HG03442 (cell line): ENCODE data around the gene NAA10.

Source experiments
- ATAC-seq: cut with Tn5 transposase; IDR thresholded peaks from one replicate; pipeline ENCODE4 v1.9.1; 2021; ENCODE audit warnings: mild to moderate bottlenecking, moderate library complexity; ENCODE audit not compliant: unreplicated experiment

Gene NAA10

DNA sequence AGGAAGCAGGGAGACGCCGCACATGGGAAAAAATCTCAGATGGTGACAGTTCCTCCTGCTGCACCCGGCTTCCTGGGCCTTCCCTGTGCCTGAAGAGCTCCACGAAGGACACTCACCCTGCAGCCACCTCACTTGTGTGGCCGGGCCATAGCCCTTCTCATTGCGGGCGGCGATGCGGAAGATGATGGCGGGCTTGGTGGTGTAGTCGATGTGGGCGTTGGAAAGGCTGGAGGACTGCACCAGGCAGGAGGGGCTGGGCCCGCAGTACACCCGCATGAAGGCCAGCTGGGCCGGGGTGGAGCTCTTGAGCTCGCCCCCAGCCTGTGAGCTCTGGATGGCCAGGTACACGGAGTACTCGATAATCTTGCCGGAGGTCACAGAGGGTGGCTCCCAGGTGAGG lies 15.3 kb upstream of the NAA10 start:
- ATAC-seq: no peak

- ATAC-seq: no peak
Measured at GRCh38 chrX:153948847-153949805, 14.3 kb upstream of the NAA10 start.

GRCh38 chrX:153948002-153948466 lies 13.2 kb upstream of the NAA10 start:
- no peak for ATAC-seq

GRCh38 chrX:153947009-153947769 lies 12.4 kb upstream of the NAA10 start:
- peak; percentile 47 for ATAC-seq

GRCh38 chrX:153945956-153946943 lies 11.4 kb upstream of the NAA10 start:
- ATAC-seq: no peak

DNA sequence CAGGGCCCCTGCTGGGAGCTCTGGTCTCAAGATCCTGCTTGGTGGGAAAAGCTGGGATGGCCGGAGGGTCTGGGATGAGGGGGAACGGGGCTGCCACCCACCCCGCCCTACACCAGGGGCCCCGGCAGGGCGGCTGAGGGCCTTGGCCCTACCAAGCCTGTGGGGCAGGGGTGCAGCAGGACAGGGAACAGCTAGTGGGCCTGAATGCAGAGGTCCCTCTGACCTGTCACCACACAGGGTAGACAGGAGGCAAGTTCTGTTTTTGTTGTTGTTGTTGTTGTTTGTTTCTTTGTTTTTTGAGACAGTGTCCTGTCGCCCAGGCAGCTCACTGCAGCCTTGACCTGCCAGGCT lies 9.9 kb upstream of the NAA10 start:
- ATAC-seq: no peak

DNA sequence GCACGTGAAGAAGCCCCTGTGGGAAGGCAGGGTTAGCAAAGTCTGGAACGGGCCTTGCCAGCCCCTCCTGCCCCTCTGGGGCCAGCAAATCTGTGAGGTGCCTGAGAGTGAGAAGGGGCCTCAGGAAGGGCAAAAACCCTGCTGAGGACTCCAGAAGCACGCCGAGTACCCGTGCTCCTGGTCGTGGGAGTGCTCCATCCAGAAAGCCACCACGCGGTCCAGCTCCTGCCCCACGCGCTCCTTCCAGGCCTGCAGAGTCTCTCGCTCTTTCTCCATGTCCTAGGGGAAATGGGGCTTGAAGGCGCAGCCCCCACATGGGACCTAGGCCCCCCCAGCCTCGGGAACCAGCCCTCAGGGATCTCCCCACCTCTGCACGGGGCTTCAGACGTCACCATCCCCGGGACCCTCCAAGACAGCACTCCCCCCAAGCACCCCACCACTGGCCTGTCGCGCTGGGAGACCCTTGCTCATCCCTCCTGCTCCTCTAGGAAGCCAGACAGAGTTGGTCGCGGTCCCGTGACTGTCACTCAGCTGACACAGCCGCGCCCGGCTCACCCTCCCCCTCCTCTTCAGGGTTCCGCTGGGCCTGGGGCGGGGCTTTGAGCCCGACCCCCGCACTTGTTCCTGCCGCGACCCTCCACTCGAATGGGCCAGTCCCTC lies 9.4 kb upstream of the NAA10 start, which contains the start of gene RENBP:
RENBP (minus strand) TSS at position 504 of the 660 bp plus-strand sequence; CDS start at position 471, 33 bp downstream.
- no peak for ATAC-seq

- no peak for ATAC-seq
Measured at GRCh38 chrX:153941336-153942252, 6.8 kb upstream of the NAA10 start.

GRCh38 chrX:153939573-153939972 lies 4.7 kb upstream of the NAA10 start:
- ATAC-seq: no peak

DNA sequence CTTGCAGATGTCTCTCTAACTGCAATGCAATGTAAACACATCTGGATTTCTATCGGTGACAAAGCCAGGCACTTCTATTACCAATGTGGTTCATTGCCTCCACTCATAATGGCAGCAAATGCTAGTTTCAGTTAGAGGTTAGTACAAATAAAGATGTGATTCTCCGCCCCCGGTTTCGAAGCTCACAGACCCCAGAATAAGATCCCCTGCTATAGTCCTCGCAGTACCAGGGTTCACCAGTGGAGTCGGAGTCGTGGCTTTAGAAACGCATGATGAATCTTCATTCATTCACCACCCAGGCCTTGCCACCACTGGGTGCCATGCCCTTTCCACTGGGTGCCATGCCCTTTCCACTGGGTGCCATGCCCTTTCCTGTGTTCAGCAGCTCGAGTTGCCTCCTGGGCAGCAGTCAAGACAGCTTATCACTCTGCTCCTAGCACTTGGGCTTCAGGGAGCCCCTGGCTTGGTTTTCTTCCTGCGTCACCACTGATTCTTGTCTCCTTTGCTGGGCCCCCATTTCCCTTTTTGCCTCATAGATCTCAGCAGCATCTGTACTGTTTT lies 3.5 kb upstream of the NAA10 start:
- no peak for ATAC-seq

GRCh38 chrX:153937056-153937455 lies 2.2 kb upstream of the NAA10 start:
- no peak for ATAC-seq

DNA sequence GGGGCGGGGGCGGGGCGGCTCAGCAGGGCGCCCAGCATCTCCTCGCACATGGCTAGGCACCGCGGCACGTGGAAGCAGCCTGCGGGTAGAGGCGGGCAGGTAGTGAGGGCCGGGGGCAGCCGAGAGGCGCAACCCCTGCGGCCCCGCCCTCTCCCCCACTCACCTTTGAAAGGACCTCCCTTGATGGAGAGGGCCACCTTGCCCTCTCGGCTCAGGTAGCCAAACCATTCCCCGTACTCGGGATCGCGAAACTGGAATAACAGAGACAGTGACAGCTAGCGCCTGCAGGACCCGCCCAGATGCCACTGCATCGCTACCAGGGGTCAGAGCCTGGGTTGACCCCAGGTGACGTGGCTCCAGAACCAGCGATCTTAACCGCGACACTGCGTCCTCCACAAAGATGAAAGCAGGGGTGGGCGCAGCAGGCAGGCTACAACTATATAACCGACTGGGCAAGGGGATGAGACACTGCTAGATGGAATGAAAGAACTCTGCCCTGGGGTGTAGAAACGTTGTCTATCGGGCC lies 552 bp upstream of the NAA10 start:
- ATAC-seq: no peak

DNA sequence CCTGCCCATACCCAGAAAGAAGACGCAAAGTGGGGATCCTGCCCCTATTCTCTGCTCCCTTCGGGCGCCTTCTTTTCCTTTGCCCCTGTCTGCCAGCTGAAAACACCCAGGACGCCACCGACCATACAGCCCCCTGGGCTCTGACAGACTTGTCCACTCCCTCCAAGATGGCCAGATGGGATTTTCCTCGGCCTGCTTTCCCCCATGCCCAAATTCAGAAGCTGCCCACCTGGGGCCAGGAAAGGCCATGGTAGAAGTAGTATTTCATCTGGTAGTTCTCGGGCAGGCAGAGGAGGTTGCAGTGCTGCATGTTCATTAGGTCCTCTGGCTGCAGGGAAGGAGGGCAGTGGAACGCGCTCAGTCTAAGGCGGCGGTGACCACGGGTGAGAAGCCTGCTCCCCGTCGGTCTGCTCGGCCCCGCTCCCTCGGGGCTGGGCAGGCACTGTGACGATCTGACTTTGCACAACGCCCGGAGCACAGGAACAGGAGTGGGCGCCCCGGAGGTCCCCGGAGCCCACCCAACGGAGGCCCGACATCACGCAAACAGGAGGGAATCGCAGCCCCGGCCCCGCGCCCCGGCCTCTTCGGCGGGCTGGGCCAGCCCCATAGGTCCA lies 582 bp downstream of the NAA10 start:
- peak; percentile 19 for ATAC-seq

- ATAC-seq: no peak
Measured at GRCh38 chrX:153933748-153934147, 1.1 kb downstream of the NAA10 start.

DNA sequence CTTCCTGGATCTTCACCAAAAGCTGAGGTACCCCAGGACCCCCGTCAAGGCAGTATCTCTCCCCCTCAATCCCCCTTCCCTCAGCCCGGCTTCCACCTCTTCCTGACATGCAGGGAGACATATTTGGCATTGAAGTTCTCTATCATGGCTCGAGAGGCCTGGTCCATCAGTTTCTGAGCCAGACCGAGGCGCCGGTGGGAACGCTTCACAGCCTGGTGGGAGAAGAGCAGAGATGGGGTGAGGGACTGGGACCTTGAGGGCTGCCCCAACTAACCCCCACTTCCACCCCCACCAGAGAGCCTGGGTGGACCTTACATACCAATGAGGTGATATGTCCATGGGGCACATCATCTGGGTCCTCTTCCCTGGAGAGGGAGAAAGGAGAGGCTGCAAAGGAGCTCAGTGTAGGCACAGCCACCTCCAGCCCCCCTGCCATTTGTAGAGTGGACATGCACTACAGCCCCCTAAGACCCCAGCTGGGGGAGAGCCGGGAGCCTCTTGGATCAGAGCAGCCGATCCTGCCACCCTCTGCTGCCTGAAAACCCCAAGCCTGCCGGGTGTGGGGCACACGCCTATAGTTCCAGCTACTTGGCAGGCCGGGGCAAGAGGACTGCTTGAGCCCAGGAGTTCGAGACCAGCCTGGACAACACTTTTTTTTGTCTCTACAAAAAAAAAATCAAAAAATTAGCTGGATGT lies 2.5 kb downstream of the NAA10 start:
- no peak for ATAC-seq

DNA sequence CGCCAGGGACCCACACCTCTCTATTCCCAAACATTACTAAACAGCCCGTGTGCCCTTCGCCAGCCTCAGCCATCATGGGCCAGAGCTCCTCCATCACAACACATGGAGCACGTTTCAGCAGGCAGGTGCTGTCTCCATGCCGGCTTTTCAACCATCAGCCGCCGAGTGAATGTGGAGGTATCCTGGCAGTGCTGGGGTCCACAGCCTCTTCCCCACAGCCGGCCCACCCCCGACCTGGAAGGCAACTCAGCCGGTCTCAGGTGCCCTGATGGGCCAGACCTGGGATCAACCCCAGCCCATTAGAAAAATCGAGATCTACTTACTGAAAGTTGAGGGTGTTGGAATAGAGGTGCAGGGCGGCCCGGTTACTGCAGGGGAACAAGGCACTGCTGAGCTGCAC lies 3.1 kb downstream of the NAA10 start:
- ATAC-seq: no peak

DNA sequence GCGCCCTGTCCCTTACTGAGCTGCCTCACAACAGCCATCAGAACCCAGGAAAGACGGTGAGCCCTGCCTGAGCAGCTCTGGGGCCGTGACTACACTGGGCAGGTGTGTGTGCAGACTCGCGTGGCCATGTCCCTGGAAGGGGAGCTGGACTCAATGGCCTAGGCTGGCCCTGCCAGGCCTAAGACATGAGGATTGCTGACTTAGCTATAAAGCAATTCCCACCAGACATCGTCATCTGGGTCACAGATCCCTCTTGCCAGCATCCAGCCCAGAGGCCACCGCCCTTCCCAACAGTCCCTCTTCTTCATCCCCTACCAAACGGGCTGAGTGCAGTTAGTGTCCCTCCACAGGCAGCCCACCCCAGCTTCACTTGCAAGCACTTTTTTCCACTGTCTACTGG lies 3.7 kb downstream of the NAA10 start:
- ATAC-seq: no peak
